OCI-LY7 (cell line): ENCODE results near the gene KRT9. TPM values are rescaled to one million over a fixed set of nuclear protein-coding genes. Genes with fewer than 3 reads are reported as not detected.

Experiments
- BruUV-seq: library from RNA; stranded (reverse); fragments of 400-500 nt; replicated peaks from 2 replicates; lab custom pipeline; 2021; lab: Mats Ljungman, UMichigan
- CTCF ChIA-PET: fragments of 300-600 bp; sonication (Branson Sonifier 250); formaldehyde crosslinking; loops from one replicate; lab custom pipeline; 2022; ENCODE audit warnings: antibody characterized with exemption; ENCODE audit not compliant: unreplicated experiment; lab: Charles Lee
- POLR2A ChIA-PET: fragments of 300-600 bp; sonication (Branson Sonifier 250); formaldehyde crosslinking; loops from one replicate; lab custom pipeline; 2022; ENCODE audit warnings: antibody characterized with exemption; lab: Charles Lee
- DNase-seq: peaks from one replicate; pipeline ENCODE4 v3.0.0-alpha.2; 2015; ENCODE audit warnings: low spot score
- H2AFZ ChIP-seq: fragments of 200-600 bp; sonication (generic), shearing (Covaris generic); 2 replicates; pipeline ENCODE4 v1.6.1; 2014; ENCODE audit warnings: mild to moderate bottlenecking, antibody characterized with exemption, low read length, moderate library complexity
- H3K27ac ChIP-seq: fragments of 200-600 bp; sonication (generic); 2 replicates; pipeline ENCODE4 v1.5.1; 2014; ENCODE audit warnings: mixed run types, low read depth, mild to moderate bottlenecking, moderate library complexity, low read length, inconsistent platforms; ENCODE audit not compliant: poor library complexity, severe bottlenecking
- H3K36me3 ChIP-seq: fragments of 200-600 bp; sonication (generic); 2 replicates; pipeline ENCODE4 v1.6.1; 2014; ENCODE audit warnings: mild to moderate bottlenecking, antibody characterized with exemption, low read length, moderate library complexity, mixed read lengths; ENCODE audit not compliant: insufficient read depth
- H3K4me1 ChIP-seq: fragments of 200-600 bp; sonication (generic); 2 replicates; pipeline ENCODE4 v1.5.1; 2014; ENCODE audit warnings: mild to moderate bottlenecking, low read length; ENCODE audit not compliant: insufficient read depth, poor library complexity, severe bottlenecking
- H3K4me2 ChIP-seq: fragments of 200-600 bp; sonication (generic); 2 replicates; pipeline ENCODE4 v1.6.1; 2014; ENCODE audit warnings: mild to moderate bottlenecking, low read length
- H3K4me3 ChIP-seq: fragments of 200-600 bp; sonication (generic); 2 replicates; pipeline ENCODE4 v1.5.1; 2014; ENCODE audit warnings: mild to moderate bottlenecking, low read depth, low read length; ENCODE audit not compliant: poor library complexity, severe bottlenecking
- H3K79me2 ChIP-seq: fragments of 200-600 bp; sonication (generic); 2 replicates; pipeline ENCODE4 v1.6.1; 2016; ENCODE audit warnings: low read depth, mild to moderate bottlenecking, low read length, moderate library complexity, mixed read lengths; ENCODE audit not compliant: insufficient read depth
- H3K9me2 ChIP-seq: fragments of 200-600 bp; sonication (generic); 2 replicates; pipeline ENCODE4 v1.6.1; 2016; ENCODE audit warnings: mild to moderate bottlenecking, low read length, mixed read lengths; ENCODE audit not compliant: insufficient read depth
- H3K9me3 ChIP-seq: fragments of 200-600 bp; sonication (generic); 2 replicates; pipeline ENCODE4 v1.6.1; 2014; ENCODE audit warnings: mild to moderate bottlenecking, mixed run types, low read length, mixed read lengths
- H4K20me1 ChIP-seq: fragments of 200-600 bp; sonication (generic); 2 replicates; pipeline ENCODE4 v1.6.1; 2014; ENCODE audit warnings: mild to moderate bottlenecking, antibody characterized with exemption, low read length, moderate library complexity, mixed read lengths; ENCODE audit not compliant: insufficient read depth
- CTCF ChIP-seq: fragments of 200-600 bp; sonication (generic); conservative IDR thresholded peaks from 2 replicates; pipeline ENCODE4 v1.5.1; 2014; ENCODE audit warnings: mild to moderate bottlenecking, antibody characterized with exemption, low read length, moderate library complexity, mixed read lengths
- EZH2phosphoT487 ChIP-seq: fragments of 200-600 bp; sonication (generic); IDR thresholded peaks from 2 replicates; pipeline ENCODE4 v1.6.1; 2018; ENCODE audit warnings: low read depth, borderline replicate concordance, mild to moderate bottlenecking, mixed run types, antibody characterized with exemption, low read length, moderate library complexity, mixed read lengths
- intact Hi-C: fragments of 100-400 bp; cut with micrococcal nuclease; formaldehyde crosslinking; loops from one replicate; pipeline ENCODE4 v1.10.0; 2022; ENCODE audit not compliant: unreplicated experiment
- total RNA-seq, 2 experiments: library from RNA; depleted of rRNA in 1 of 2; stranded (reverse); fragments of >200 nt in 1 of 2; shearing (Covaris generic) in 1 of 2; gene quantifications; 2 replicates each; pipeline ENCODE4 v1.2.3, GENCODE V29; 2014 to 2022

Gene KRT9
- total RNA-seq, 2 experiments from 2014 or later = not detected

GRCh38 chr17:41535764-41536481, 35.9 kb downstream of the KRT9 start:
- Histone ChIP-seq H3K4me3 (no peak overlapping the region), H3K9me2 (no peaks in the 10 kb centered on the region), H4K20me1 (no peaks in the 10 kb centered on the region), H3K79me2 (no peaks in the 10 kb centered on the region), H3K4me1 (no peaks in the 10 kb centered on the region), H2AFZ (no peak overlapping the region), H3K9me3 (no peaks in the 10 kb centered on the region), H3K27ac (no peak overlapping the region), H3K4me2 (no peak overlapping the region), H3K36me3 (no peaks in the 10 kb centered on the region)
- no TSS peak for BruUV-seq
- POLR2A ChIA-PET = interaction anchor here (0.6 kb wide), 1 partner anchor 57 kb away, joined by 3 read pairs; no protein-coding TSS in a partner anchor
- DNase-seq = no peak
- CTCF ChIA-PET = no interaction called here
- TF ChIP-seq EZH2phosphoT487 (no peak), CTCF (no peak)
- intact Hi-C loops = no loop called here

GRCh38 chr17:41534899-41535546, 36.8 kb downstream of the KRT9 start:
- Histone ChIP-seq H2AFZ (no peak overlapping the region), H3K4me1 (no peaks in the 10 kb centered on the region), H3K79me2 (no peaks in the 10 kb centered on the region), H3K9me3 (no peaks in the 10 kb centered on the region), H4K20me1 (no peaks in the 10 kb centered on the region), H3K4me3 (no peak overlapping the region), H3K36me3 (no peaks in the 10 kb centered on the region), H3K4me2 (no peak overlapping the region), H3K27ac (no peak overlapping the region), H3K9me2 (no peaks in the 10 kb centered on the region)
- TF ChIP-seq EZH2phosphoT487 (no peak), CTCF (no peak)
- CTCF ChIA-PET = no interaction called here
- intact Hi-C loops = no loop called here
- POLR2A ChIA-PET = interaction anchor here (0.6 kb wide), 1 partner anchor 56 kb away, joined by 3 read pairs; no protein-coding TSS in a partner anchor
- DNase-seq = no peak
- no TSS peak for BruUV-seq

- Histone ChIP-seq H3K9me3 (no peaks in the 10 kb centered on the region), H3K4me2 (no peak overlapping the region), H3K9me2 (no peaks in the 10 kb centered on the region), H3K4me1 (no peaks in the 10 kb centered on the region), H3K79me2 (no peaks in the 10 kb centered on the region), H4K20me1 (no peaks in the 10 kb centered on the region), H3K4me3 (no peak overlapping the region), H2AFZ (no peak overlapping the region), H3K36me3 (no peaks in the 10 kb centered on the region), H3K27ac (no peak overlapping the region)
- CTCF ChIA-PET = no interaction called here
- intact Hi-C loops = no loop called here
- DNase-seq = no peak
- POLR2A ChIA-PET = no interaction called here
- BruUV-seq = no TSS peak
- TF ChIP-seq EZH2phosphoT487 (no peak), CTCF (no peak)
Measured at GRCh38 chr17:41533613-41534012, 38.2 kb downstream of the KRT9 start.
